ENCODE measurements around the gene PGP. TPM values are rescaled to one million over a fixed set of nuclear protein-coding genes. Genes with fewer than 3 reads are reported as not detected.

PGP gene
- total RNA-seq, 1 donor from 2014 or later = 23.4 TPM

DNA sequence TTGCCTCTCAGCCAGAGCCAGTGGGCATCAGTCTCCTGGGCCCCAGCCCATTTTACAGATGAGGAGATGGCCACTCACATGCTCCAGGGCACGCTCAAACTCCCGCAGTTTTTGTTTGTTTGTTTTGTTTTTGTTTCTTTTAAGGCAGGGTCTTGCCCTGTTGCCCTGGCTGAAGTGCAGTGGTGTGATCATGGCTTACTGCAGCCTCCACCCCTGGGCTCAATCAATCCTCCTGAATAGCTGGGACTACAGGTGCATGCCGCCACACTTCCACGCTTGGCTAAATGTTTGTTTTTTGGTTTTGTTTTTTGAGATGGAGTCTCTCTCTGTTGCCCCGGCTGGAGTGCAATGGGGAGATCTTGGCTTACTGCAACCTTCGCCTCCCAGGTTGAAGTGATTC is 12.3 kb upstream of the PGP start:
- no peak for DNase-seq (ENCODE audit: low spot score)
- intact Hi-C loops (cut with DNase I) = no loop called here

DNA sequence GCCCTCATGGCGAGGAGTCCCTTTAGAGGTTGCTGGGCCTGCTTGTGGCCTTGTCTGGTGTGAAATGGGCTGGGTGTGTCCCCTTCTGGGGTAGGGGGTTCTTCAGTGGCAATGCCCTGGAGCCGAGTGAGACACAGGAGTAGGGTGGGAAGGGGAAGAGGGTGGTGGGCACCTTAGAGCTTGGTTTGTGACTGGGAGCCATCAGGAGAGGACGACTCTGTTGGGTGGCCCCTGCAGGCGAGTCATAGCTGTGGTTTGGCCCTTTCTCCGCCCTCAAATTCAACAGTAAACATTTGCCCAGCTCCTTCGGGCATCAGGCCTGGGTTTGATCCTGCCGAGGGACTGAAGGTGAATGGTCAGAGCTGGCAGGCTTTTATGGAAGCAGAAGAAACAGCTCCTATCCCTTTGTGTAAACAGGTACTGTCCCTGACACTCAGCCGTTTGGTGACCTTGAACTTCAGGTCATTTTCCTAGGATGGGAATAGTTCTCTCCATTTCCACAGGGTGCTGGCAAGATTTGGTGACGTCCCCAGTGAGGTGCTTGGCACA is 11.7 kb upstream of the PGP start:
- no peak for DNase-seq (ENCODE audit: low spot score)

DNA sequence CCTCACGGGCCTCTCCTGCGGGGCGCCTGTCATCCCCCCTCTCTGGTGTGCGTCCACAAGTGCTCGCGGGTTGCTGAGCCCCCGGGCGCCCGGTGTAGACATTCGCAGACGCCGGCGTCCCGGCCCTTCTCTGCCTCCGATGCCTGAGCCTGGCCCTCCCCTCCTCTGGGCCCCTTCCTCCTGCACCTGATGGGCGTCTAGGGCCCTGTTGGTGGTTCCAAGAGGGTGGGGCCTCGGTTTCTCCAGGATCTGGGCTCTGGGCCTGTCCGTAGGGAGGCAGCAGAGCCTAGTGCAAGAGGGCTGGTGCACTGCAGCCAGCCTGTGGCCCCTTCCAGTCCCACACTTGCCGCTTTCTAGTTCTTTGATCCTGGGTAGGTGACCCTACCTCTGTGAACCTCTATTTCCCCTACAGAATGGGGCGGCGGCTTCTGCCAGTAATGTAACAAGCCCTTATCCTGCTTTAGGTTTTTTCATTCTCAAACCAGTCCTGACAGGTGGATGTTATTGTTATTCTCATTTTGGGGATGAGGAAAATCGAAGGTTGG is 9.4 kb upstream of the PGP start:
- DNase-seq (ENCODE audit: low spot score) = no peak
- intact Hi-C loops (cut with DNase I) = no loop called here

More for the DNA sequence above, 11.7 kb upstream of the PGP start:
- intact Hi-C loops (cut with DNase I) = no loop called here

DNA sequence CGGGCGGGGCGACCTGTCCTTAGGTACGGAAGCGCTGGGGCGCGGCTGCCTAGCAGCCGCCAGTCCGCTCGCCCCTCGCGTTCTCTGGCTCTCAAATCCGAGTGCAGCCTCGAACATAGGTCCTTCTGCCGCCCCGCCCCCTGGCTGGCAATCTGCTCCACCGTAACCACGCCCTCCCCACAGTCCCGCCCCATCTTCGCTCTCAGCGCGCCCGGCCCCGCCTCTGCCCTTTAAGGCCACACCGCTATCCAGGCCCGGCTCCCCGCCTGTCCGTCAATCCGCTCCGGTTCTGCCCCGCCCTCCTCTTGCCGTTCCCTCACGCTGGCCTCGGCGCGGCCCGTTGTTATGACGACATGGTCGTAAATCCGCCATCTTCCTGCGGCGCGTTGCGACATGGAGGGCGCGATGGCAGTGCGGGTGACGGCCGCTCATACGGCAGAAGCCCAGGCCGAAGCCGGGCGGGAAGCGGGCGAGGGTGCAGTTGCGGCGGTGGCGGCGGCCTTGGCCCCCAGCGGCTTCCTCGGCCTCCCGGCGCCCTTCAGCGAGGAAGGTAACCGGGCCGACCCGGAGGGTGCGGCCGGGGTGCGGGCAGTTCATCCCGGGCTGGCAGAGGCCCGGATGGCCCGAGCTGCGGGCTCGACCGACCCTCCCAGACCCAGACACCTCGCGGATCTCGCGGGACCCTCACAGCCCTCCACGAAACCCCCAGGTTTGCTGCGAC is 8.7 kb upstream of the PGP start, which contains the start of gene E4F1:
Gene E4F1 (plus strand): TSS at position 371 of the 721 bp plus-strand sequence. CDS start 23 bp downstream, at position 394.
- peak; percentile 100 for DNase-seq (ENCODE audit: low spot score)
- intact Hi-C loops (cut with DNase I) = no loop called here

DNA sequence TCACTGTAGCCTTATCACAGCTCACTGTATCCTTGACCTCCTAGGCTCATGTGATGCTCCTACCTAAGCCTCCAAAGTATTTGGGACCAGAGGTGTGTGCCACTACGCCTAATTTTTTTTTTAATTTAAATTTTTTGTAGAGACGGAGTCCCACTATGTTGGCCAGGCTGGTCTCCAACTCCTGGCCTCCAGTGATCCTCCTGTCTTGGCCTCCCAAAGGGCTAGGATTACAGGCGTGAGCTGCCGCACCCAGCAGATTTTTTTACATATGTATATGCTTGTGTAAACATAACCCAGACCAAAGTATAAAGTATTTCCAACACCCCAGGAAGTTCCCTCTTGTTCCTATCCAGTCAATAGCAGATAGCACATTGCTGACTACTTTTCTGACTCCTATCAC is 1.7 kb upstream of the PGP start:
- DNase-seq (ENCODE audit: low spot score) = no peak
- intact Hi-C loops (cut with DNase I) = no loop called here

DNA sequence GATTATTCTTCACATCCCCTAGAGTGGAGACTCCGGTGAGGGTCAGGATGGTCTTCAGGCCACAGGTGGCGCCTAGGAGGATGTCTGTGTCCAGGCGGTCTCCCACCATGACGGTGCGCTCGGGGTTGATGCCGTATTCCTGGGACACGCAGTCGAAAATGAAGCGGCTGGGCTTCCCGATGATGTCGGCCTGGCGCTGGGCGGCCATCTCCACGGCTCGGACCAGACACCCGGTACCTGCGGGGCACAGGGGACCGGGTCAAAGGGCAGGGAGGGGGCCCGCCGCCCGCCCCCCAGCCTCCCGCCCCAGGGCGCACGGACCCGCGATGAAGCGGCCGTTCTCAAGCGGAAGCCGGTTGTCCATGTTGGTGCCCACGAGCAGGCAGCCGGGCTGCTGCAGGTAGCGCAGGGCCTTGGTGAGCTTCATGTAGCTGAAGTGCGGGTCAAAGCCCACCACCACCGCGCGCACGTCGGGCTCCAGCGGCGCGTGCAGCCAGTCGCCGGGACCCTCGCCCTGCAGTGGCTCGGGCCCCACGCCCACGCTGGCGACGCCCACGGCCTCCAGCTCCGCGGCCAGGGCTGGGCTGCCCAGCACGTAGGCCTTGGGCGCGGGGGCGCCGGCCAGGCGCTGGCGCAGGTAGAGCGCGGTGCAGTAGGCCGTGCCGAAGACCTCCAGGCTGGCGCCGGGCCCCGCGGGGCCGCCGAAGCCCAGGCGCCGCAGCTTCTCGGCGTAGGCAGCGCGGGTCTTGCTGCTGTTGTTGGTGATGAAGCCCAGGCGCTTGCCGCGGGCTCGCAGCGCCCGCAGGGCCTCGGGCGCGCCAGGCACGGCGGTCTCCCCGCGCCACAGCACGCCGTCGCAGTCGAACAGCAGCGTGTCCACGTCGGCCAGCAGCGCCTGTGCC is 572 bp downstream of the PGP start:
- no peak for DNase-seq (ENCODE audit: low spot score)
- intact Hi-C loops (cut with DNase I) = loop anchor here (5.0 kb wide), 1 partner anchor 38 kb away; the partner anchor contains the start of gene ECI1

DNA sequence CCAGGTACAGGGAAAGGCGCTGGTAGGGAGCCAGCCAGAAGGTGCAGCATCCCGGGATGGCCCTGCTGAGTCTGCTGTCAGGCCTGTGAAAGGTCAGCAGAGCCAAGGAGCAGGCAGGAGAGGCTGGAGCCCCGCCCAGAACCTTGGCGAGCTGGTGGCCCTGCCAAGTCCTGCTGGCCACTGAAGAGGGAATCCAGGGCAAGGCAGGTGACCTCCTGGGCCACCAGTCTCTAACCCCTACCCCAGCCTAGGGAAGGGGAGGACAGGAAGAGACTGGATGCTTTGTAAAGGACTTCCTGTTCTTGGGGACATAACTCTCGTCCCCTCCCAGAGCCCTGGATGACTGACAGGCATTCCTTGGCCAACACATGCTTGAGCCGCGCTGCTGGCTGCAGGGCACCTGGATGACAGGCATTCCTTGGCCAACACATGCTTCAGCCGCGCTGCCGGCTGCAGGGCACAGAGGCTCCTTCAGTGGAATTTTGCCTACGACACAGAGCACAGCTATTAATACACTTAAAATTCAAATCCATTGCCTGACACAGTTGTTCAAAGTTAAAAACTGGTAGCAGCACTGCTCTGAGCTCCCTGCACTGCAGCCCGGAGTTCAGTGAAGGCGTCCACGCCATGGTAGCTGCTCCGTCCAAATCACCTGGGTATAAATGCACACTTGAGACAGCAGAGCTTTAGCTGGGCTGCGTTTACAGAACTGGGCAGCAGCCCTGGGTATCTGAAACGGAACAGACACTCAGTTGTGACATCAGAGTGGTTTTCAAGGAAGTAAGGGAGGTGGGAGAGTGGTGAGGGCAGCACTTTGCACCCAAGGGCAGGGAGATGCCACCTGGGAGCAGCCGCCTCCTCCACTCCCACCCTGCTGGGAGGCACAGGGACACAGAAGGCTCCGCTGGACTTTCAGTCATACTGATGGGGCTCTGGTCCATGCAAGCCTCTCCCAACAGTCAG is 2.0 kb downstream of the PGP start:
- no peak for DNase-seq (ENCODE audit: low spot score)

DNA sequence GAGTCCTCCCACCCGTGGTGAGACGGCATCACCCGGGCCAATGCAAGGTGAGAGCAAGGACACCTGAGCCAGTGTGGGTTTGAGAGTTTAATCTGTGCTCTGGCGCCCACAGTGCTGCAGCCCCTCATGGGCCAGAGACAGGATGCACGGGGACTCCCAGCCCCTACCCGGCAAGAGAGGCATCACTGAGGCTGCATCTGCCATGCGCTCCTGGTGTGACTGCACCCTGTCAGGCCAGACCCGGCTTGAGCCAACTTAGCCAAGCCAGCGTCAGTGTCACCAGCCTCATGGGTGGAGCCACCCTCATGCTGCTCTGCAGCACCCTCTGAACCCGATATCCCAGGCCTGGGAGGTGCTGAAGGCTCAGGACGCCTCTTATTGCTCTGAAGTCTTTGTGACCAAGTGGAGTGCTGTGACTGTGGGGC is 2.7 kb downstream of the PGP start:
- intact Hi-C loops (cut with DNase I) = loop anchor here (5.0 kb wide), 1 partner anchor 40 kb away; the partner anchor contains the start of gene ECI1
- no peak for DNase-seq (ENCODE audit: low spot score)

More for the DNA sequence above, 2.0 kb downstream of the PGP start:
- intact Hi-C loops (cut with DNase I) = loop anchor here (5.0 kb wide), 1 partner anchor 40 kb away; the partner anchor contains the start of gene ECI1

DNA sequence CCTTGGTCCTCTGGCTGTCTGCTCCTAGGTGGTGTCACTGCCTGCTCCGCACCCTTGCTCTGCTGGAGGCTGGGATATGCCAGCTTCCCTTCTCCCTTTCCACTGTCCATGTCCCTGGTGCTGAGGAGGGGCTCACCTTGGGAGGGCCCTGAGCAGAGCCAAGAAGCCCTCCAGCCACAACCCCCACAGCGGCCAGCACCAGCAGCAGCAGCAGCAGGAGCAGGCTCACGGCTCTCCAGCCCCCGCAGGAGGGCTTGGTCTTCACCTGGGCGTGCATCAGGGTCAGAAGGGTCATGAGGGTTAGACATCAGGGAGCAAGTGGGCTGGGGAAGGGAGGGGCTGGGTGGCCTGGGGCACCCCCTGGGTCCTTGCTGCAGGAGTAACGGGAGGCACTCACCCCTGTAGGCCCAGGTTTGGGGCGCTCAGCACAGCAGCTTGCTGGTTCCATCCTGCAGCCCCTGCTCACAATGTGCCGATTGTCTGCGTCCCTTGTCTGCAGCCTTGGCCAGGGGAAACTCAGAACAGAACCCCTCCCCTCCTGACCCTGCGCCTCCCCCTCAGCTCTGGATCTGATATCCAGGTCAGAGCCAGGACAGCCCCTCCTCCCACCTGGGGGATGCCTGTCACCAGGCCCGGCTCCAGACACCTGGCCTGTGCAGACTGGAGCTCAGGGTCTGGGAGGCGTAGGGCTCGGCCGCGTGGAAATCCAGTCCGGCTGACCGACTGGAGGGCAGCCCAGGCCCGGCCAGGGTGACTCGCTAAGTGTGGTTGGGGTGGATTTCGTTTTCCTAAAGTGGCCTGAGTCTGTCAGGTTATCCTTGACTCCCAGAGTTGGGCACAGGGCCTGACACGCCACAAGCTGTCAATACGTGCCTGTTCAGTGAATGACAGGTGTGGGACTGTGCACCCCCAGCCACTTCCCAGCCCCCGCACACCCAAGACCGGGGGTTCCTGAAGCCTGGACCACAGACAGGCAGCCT is 4.0 kb downstream of the PGP start, which contains the start of gene BRICD5:
Gene BRICD5 (minus strand): TSS at position 478 of the 980 bp plus-strand sequence. CDS start 30 bp downstream, at position 448.
- DNase-seq (ENCODE audit: low spot score) = no peak
- intact Hi-C loops (cut with DNase I) = loop anchor here (5.0 kb wide), 1 partner anchor 42 kb away; the partner anchor contains the start of gene ECI1

DNA sequence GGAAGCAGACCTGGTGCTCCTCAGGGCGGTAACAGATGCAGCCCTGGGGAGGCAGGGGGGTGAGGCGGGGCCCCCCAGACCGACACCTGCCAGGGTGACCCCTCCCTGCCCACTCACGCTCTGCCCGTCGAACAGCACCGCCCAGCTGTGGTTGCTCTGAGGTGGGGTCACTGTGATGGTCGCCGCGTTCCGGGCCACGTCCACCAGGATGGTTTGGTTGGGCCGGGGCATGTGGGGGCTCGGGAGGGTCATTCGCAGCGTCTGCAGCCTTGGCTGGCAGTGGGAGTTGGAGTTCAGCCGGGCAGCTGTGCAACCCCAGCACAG is 4.7 kb downstream of the PGP start:
- no peak for DNase-seq (ENCODE audit: low spot score)
- intact Hi-C loops (cut with DNase I) = loop anchor here (5.0 kb wide), 1 partner anchor 42 kb away; the partner anchor contains the start of gene ECI1

DNA sequence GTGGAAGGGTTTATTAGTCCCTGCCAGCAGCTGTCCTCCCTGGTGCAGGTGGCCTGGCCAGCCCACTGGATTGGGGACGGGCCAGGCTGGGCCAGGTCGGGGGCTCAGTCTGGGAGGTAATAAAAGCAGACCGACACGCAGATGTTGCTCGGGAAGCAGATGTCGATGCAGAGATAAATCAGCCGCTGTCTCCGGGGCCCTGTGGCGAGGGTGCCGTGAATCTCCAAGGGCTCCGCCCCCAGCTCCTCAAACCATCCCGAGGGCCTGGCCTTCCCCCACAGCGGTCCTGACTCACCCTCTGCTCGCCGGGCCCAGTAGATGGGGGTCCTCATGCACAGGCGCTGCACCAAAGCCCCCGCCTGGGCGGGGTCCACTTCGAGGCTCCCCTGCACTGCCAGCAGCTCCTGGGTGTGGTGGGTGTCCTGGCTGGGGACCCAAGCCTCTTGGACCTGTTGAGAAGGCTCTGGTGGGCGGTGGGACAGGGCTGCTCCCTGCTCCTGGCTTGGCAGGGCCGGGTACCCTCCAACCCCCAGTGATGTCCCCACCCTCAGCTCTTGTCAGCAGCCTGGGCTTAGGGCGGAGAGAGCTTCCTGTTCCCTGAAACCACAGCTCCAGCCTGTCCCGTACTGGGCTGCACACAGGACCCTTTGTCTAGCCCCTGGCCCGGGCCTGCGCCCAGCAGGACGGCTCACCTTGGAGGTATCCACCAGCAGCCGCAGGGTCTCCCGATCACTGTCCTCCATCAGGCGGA is 5.2 kb downstream of the PGP start:
- intact Hi-C loops (cut with DNase I) = loop anchor here (5.0 kb wide), 2 partner anchors 43 to 52 kb away; partner anchors contain the start of genes ECI1 and TRAF7

DNA sequence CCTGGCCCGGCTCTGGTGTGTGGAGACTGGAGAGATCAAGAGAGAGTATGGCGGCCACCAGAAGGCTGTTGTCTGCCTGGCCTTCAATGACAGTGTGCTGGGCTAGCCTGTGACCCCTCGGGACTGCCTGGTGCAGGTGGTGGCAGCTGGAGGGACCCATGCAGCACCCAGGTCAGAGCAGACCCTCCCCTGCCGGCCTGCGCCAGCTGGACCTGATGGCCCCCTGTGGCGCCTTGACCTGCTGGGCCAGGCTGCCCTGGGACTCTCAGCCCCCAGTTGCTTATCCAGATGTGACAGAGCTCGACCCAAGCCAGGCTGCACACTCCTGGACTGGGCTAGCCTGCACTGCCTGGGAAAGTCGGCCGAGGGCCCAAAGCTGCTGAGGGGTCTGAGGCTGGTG is 5.9 kb downstream of the PGP start:
- DNase-seq (ENCODE audit: low spot score) = no peak
- intact Hi-C loops (cut with DNase I) = loop anchor here (5.0 kb wide), 1 partner anchor 51 kb away; the partner anchor contains the start of gene TRAF7

More for the DNA sequence above, 5.2 kb downstream of the PGP start:
- no peak for DNase-seq (ENCODE audit: low spot score)

DNA sequence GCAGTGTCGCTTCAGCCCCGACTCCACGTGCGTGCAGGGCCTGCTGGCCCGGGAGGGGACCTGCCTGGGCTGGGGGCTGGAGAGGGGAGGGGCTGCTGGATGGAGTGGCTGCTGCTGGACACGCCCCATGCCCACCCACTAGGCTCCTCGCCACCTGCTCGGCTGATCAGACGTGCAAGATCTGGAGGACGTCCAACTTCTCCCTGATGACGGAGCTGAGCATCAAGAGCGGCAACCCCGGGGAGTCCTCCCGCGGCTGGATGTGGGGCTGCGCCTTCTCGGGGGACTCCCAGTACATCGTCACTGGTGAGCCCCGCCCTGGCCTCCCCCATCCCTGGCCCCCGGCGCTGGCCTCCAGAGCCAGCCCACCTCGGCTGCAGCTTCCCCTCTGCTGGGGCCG is 6.3 kb downstream of the PGP start:
- intact Hi-C loops (cut with DNase I) = loop anchor here (5.0 kb wide), 1 partner anchor 51 kb away; the partner anchor contains the start of gene TRAF7

DNA sequence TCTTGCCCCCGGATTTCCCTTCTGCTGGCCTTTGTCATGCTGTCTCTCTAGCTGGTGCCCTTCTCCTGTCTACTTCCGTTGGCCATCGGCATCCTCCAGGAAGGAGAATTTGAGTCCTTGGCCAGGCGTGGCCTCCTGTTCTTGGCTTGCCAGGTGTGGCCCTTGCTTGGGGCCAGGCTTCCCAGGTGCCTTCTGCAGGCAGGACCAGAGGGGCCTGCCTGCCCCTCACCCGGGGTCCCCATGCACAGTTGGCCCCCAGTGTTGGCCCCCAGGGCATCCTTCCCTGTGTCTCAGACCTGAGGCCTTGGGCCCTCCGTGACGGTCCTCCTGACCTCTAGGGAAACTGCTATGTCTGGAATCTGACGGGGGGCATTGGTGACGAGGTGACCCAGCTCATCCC is 6.8 kb downstream of the PGP start:
- intact Hi-C loops (cut with DNase I) = loop anchor here (5.0 kb wide), 1 partner anchor 51 kb away; the partner anchor contains the start of gene TRAF7

More for the DNA sequence above, 6.3 kb downstream of the PGP start:
- DNase-seq (ENCODE audit: low spot score) = no peak

DNA sequence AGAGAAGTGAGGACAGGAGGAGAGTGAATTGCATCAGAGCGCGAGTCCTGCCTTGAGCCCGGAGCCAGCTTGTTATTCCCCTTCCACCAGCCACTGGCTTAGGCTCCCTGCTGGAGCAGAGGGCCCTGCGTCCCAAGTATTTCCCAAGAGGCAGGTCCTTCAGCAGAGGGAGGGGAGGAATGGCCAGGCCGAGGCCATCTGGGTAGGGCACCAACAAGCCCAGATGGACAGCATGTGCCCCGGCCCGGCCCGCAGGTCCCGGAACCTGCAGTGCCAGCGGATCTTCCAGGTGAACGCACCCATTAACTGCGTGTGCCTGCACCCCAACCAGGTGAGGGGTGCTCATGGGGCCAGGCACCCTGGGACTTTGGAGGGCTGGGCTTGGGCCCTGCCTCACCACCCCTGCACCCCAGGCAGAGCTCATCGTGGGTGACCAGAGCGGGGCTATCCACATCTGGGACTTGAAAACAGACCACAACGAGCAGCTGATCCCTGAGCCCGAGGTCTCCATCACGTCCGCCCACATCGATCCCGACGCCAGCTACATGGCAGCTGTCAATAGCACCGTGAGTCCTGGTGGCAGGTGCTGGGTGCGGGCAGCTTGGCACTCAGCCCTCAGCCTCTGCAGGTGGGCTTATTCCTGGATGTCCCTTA is 7.7 kb downstream of the PGP start:
- intact Hi-C loops (cut with DNase I) = loop anchor here (5.0 kb wide), 1 partner anchor 50 kb away; the partner anchor contains the start of gene TRAF7
- no peak for DNase-seq (ENCODE audit: low spot score)

More for the DNA sequence above, 6.8 kb downstream of the PGP start:
- DNase-seq (ENCODE audit: low spot score) = no peak

DNA sequence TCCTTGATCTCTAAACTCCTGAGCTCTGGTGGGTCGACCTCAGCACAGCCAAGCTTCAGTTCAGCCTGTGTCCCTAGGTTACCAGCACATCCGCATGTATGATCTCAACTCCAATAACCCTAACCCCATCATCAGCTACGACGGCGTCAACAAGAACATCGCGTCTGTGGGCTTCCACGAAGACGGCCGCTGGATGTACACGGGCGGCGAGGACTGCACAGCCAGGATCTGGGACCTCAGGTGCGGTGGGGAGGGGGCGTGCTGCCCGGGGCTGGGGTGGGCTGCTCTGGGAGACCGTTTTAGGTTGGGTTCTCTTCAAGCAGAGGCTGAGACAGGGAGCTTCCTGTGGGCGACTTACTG is 8.2 kb downstream of the PGP start:
- intact Hi-C loops (cut with DNase I) = loop anchor here (5.0 kb wide), 1 partner anchor 49 kb away; the partner anchor contains the start of gene TRAF7
- no peak for DNase-seq (ENCODE audit: low spot score)
